ENCODE measurements around the gene NUDT3.

NUDT3 gene

GRCh38 chr6:34438705-34439104 lies 46.2 kb upstream of the NUDT3 start:
- Histone ChIP-seq H3F3A (ENCODE audit: insufficient read depth, low read length) (no peaks in the 10 kb centered on the region), H3K27me3 (ENCODE audit: insufficient read depth, low read length) (no peaks in the 10 kb centered on the region), H3K9me2 (ENCODE audit: low read depth, low read length) (no peaks in the 10 kb centered on the region), H3K4me2 (ENCODE audit: low read length) (no peak overlapping the region), H3K79me2 (ENCODE audit: insufficient read depth, low read length) (no peaks in the 10 kb centered on the region), H3K4me3 (ENCODE audit: low read depth, low read length, poor library complexity, severe bottlenecking) (no peak overlapping the region), H3K4me1 (ENCODE audit: insufficient read depth, low read length, severe bottlenecking) (peaks cover 4% of the 10 kb centered on the region), H3K9me3 (ENCODE audit: low read length) (peaks cover 3% of the 10 kb centered on the region; the same call in 1 of the 2 replicates), H4K20me1 (ENCODE audit: insufficient read depth, low read length) (no peaks in the 10 kb centered on the region), H3K36me3 (ENCODE audit: insufficient read depth, low read length) (no peaks in the 10 kb centered on the region; the same call in 1 of the 2 replicates), H3K9ac (ENCODE audit: low read length) (no peak overlapping the region), H2AFZ (ENCODE audit: low read length) (no peak overlapping the region), H3K27ac (ENCODE audit: low read depth, low read length, poor library complexity, severe bottlenecking) (no peak overlapping the region)
- no peak for TF ChIP-seq EZH2 (IDR thresholded peaks at IDR 0.05; ENCODE audit: borderline replicate concordance, low read length)

- H3F3A ChIP-seq (ENCODE audit: insufficient read depth, low read length): no peaks in the 10 kb centered on the region
- H3K4me1 ChIP-seq (ENCODE audit: insufficient read depth, low read length, severe bottlenecking): peaks cover 4% of the 10 kb centered on the region
- no peak overlapping the region for H3K4me2 ChIP-seq (ENCODE audit: low read length)
- H3K79me2 ChIP-seq (ENCODE audit: insufficient read depth, low read length): no peaks in the 10 kb centered on the region
- H3K27ac ChIP-seq (ENCODE audit: low read depth, low read length, poor library complexity, severe bottlenecking): no peak overlapping the region
- no peak overlapping the region for H3K9ac ChIP-seq (ENCODE audit: low read length)
- no peaks in the 10 kb centered on the region for H3K27me3 ChIP-seq (ENCODE audit: insufficient read depth, low read length)
- no peaks in the 10 kb centered on the region for H3K9me2 ChIP-seq (ENCODE audit: low read depth, low read length)
- no peak for TF ChIP-seq CTCF (IDR thresholded peaks at IDR 0.05; ENCODE audit: low read length)
- no peak for TF ChIP-seq EZH2 (IDR thresholded peaks at IDR 0.05; ENCODE audit: borderline replicate concordance, low read length)
- H3K4me3 ChIP-seq (ENCODE audit: low read depth, low read length, poor library complexity, severe bottlenecking): no peak overlapping the region
- no peak overlapping the region for H2AFZ ChIP-seq (ENCODE audit: low read length)
- no peaks in the 10 kb centered on the region for H4K20me1 ChIP-seq (ENCODE audit: insufficient read depth, low read length)
- no peaks in the 10 kb centered on the region; the same call in 1 of the 2 replicates for H3K36me3 ChIP-seq (ENCODE audit: insufficient read depth, low read length)
- H3K9me3 ChIP-seq (ENCODE audit: low read length): peaks cover 3% of the 10 kb centered on the region; the same call in 1 of the 2 replicates
Observed at GRCh38 chr6:34437644-34437970, 45.1 kb upstream of the NUDT3 start.

- Histone ChIP-seq H2AFZ (ENCODE audit: low read length) (no peak overlapping the region), H3K9ac (ENCODE audit: low read length) (no peak overlapping the region), H3K4me1 (ENCODE audit: insufficient read depth, low read length, severe bottlenecking) (peaks cover 4% of the 10 kb centered on the region), H3K4me2 (ENCODE audit: low read length) (no peak overlapping the region), H3F3A (ENCODE audit: insufficient read depth, low read length) (no peaks in the 10 kb centered on the region), H3K9me3 (ENCODE audit: low read length) (peaks cover 3% of the 10 kb centered on the region; the same call in 1 of the 2 replicates), H3K79me2 (ENCODE audit: insufficient read depth, low read length) (no peaks in the 10 kb centered on the region), H3K27ac (ENCODE audit: low read depth, low read length, poor library complexity, severe bottlenecking) (no peak overlapping the region), H3K36me3 (ENCODE audit: insufficient read depth, low read length) (no peaks in the 10 kb centered on the region; the same call in 1 of the 2 replicates), H4K20me1 (ENCODE audit: insufficient read depth, low read length) (no peaks in the 10 kb centered on the region), H3K27me3 (ENCODE audit: insufficient read depth, low read length) (no peaks in the 10 kb centered on the region), H3K4me3 (ENCODE audit: low read depth, low read length, poor library complexity, severe bottlenecking) (no peak overlapping the region), H3K9me2 (ENCODE audit: low read depth, low read length) (no peaks in the 10 kb centered on the region)
- TF ChIP-seq CTCF (IDR thresholded peaks at IDR 0.05; ENCODE audit: low read length) (no peak), EZH2 (IDR thresholded peaks at IDR 0.05; ENCODE audit: borderline replicate concordance, low read length) (no peak)
Observed at GRCh38 chr6:34436803-34437643, 44.6 kb upstream of the NUDT3 start.

Data from OCI-LY1 (cell line).